Embryonic facial prominence (tissue), 1 donor: Measurements from ENCODE around the gene ZFHX2.
A peak's percentile ranks its signal among the peaks of the same experiment; 100 is the strongest.
"Not testable (repeated sequence)": the region's sequence is repeated elsewhere in the genome, so short reads cannot be mapped to it uniquely, and the experiment has no call there.

Experiments
- DNase-seq: peaks from one replicate; pipeline ENCODE4 v3.0.0-alpha.2; 2016; ENCODE audit errors: extremely low spot score

ZFHX2 gene

DNA sequence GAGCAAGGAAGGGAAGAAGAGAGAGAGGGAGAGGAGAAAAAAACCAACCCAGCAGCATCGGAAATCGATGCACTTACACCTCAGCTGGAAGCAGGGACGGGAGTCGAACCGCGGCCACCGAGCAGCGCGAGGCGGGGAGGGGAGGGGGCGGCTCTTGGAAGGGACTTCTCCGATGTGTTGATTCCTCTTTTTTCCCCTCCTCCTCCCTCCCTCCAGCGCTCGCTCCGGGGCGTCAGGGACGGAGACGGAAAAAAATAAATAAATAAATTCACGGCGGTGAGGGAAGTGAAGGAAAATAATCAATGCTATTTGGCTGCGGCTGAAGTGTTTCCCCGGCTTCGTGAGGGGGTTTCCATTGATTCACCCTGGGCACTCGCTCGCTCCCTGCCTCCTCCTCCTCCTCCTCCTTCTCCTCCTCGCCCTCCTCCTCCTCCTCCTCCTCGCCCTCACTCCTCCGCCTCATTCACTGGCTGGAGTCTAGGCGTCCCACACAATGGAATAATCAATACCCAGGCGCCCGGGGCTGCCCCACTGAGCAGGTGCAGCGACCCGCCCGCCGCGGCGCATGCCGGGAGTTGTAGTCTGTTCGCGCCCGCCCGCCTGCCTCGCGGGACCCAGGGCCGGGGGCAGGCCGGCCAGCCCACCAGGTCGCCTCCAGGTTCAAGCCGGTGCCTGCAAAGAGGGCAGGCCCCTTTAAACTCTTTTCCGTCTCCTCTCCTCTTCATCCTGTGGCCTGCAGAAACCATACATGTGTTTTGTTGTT is at the start of gene ZFHX2:
TSS of gene ZFHX2 (minus strand) at position 500 of the 763 bp plus-strand sequence. CDS start 16,440 bp downstream, outside the sequence.
- DNase-seq: no peak

GRCh38 chr14:23600806-23601205 is 49.2 kb upstream of the ZFHX2 start:
- no peak for DNase-seq

DNA sequence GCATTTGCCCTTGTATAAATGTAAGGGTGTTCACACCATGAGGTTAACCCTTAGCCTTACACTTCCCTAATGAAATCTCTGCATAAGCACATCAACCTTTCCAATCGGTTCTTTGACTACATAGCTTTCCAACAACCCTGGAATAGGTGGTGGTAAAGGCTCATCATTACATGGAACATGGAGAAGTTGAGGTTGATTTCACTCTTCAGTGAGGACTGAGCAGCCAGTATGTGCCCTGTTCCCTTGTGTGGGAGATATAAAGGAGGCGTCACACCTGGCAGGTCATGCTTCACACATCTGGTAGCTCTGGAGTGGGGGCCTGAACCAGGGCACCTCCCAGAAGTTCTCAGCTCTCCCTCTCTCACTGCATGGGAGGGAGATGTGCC is 48.8 kb upstream of the ZFHX2 start:
- DNase-seq: no peak

- not testable (repeated sequence) for DNase-seq
These were observed 42.6 kb upstream of the ZFHX2 start for GRCh38 chr14:23594191-23594590.

DNA sequence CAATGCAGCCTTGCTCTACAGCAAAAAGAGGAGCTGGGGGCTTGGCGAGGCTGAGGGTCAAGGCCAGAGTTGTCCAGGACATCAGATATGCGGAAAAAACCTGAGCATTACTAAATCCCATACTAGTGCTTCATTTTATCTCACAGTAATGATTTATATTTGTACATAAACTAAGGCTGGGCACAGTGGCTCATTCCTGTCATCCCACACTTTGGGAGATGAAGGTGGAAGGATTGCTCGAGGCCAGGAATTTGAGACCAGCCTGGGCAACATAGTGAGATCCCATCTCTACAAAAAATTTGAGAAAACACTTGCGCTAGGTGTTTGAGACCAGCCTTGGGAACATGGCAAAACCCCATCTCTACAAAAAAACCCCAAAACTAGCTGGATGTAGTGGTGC is 38.6 kb upstream of the ZFHX2 start:
- DNase-seq: no peak

- no peak for DNase-seq
These were observed 38.0 kb upstream of the ZFHX2 start for GRCh38 chr14:23589606-23590005.

- DNase-seq: peak; percentile 68
These were observed 37.5 kb upstream of the ZFHX2 start for GRCh38 chr14:23588884-23589598.

DNA sequence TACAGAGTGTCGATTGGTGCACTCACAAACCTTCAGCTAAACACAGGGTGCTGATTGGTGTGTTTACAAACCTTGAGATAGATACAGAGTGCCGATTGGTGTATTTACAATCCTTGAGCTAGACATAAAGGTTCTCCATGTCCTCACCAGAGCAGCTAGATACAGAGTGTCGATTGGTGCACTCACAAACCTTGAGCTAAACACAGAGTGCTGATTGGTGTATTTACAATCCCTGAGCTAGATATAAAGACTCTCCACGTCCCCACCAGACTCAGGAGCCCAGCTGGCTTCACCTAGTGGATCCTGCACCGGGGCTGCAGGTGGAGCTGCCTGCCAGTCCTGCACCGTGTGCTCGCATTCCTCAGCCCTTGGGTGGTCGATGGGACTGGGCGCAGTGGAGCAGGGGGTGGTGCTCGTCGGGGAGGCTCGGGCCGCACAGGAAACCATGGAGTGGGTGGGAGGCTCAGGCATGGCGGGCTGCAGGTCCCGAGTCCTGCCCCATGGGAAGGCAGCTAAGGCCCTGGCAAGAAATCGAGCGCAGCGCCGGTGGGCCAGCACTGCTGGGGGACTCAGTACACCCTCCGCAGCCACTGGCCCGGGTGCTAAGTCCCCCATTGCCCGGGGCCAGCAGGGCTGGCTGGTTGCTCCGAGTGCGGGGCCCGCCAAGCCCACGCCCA is 33.1 kb upstream of the ZFHX2 start:
- DNase-seq: not testable (repeated sequence)

GRCh38 chr14:23583761-23584526 is 32.4 kb upstream of the ZFHX2 start:
- DNase-seq: not testable (repeated sequence)

- DNase-seq: no peak
These were observed 31.6 kb upstream of the ZFHX2 start for GRCh38 chr14:23582906-23583760.

- DNase-seq: no peak
These were observed 29.4 kb upstream of the ZFHX2 start for GRCh38 chr14:23580948-23581281.

DNA sequence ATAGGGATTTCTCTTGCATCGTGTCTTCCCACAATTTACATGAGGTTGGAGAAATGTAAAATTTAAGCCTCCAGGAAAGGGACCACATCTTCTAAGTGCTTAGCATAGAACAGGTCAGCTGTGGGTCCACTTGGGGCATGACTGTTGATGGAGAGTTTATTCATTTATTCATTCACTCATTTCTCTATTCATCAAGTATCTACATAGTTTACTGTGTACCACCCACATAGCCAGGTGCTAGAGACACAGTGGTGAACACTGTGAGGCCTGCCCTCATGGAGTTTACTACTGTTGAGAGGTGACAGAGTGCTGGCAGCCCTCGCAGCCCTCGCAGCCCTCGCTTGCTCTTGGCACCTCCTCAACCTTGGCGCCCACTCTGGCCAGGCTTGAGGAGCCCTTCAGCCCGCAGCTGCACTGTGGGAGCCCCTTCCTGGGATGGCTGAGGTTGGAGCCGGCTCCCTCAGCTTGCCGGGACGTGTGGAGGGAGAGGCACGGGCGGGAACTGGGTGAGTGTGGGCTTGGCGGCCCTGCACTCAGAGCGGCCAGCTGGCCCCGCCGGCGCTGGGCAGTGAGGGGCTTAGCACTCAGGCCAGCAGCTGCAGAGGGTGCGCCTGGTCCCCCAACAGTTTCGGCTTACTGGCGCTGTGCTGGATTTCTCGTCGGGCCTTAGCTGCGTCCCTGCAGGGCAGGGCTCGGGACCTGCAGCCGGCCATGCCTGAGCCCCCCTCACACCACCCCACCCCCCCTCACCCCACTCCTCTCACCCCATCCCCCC is 28.8 kb upstream of the ZFHX2 start:
- DNase-seq: no peak

- no peak for DNase-seq
These were observed 28.2 kb upstream of the ZFHX2 start for GRCh38 chr14:23579739-23580138.

DNA sequence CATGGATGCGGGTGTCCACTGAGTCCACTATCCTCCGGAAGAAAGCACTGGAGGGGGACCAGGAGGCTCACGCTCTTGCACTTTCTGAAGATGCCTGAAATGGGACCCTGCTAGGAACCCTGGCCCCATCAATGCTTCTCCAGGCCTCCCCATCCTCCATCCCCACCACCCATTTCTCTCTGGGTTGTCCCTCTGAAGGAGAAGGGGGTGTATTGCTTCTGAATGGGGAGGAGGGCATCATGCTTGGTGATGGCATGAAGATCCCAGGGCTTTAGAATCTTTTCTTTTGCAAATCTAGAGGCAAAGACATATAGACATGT is 27.7 kb upstream of the ZFHX2 start:
- no peak for DNase-seq

GRCh38 chr14:23578560-23579310 is 27.2 kb upstream of the ZFHX2 start, which contains the start of gene JPH4:
TSS of gene JPH4 (minus strand) at chr14:23578790. CDS start at chr14:23577453, 1,337 bp downstream.
- peak; percentile 37 for DNase-seq

DNA sequence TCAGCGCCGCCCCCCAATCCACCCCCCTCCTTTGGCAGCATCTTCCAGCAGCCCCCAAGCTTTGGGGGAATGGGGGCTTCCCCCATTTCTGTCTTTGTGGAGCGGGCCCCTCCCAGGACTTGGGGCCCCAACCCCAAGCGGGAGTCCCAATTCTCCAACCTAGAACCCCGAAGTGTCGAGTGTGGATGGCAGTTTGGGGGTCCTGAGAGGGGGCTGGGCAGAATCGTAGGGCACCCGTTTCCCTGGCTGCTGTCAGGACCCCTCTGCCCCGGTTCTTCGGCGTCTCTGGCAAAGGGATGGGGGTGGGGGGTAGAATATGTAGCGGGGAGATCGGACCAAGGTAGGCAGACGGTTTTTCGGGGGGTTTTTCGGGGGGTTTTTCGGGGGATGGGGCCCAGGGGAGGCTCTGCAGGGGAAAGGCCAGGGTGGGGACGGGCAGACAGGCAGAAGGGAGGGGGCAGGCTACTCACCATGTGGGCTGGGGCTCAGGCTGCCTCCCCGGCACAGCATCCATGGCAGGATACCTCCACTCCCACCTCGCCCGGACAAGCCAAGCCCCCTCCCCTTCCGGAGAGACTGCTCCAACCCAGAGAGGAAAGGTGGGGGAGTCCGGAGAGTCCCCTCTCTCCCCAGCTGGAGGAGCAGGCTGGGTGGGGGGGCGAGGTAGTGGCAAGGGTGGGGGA is 26.3 kb upstream of the ZFHX2 start:
- DNase-seq: no peak

DNA sequence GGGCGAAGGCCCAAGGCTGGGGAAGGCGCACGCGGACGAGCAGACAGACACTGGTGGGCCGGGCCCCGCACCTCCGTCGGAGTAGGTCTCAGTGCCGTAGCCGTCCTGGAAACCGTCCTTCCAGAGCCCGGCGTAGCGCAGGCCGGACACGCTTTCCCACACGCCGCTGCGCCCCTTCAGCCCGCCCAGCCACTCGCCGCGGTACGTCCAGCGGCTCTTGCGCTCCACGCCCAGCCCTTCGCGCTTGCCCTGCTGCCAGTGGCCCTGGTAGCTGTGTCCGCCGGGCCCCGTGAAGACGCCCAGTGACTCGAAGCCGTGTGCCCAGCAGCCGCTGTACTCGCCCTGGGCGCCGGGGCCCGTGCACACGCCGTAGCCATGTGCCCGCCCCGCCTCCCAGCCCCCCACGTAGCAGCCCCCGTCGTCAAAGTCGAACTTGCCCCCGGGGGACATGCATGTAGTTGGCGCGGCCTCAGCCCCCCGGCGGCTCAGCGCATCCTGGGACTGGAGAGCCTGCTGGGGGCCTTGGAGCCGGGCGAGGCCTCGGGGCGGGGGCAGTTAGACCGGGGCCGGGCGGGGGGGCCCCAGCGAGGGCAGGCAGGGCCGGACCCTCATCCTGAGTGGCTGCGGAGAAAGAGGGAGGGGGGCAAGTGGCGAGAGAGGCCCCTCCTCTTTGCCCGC is 25.6 kb upstream of the ZFHX2 start:
- no peak for DNase-seq

- no peak for DNase-seq
These were observed 21.9 kb upstream of the ZFHX2 start for GRCh38 chr14:23573384-23574015.
